OCI-LY3 (cell line): Measurements from ENCODE around the gene UGT1A4.

ENCODE experiments used
- EZH2phosphoT487 ChIP-seq: fragments of 200-600 bp; shearing (Covaris generic); IDR thresholded peaks from 2 replicates; pipeline ENCODE4 v1.6.1; 2018; ENCODE audit warnings: antibody characterized with exemption, mixed run types, low read depth
- TF ChIP-seq, protein P1 (sequence below): fragments of 200-600, 300-600 bp; sonication (generic); IDR thresholded peaks from 2 replicates; pipeline ENCODE4 v1.5.1; 2014; ENCODE audit warnings: antibody characterized with exemption, low read length, low read depth

DNA sequence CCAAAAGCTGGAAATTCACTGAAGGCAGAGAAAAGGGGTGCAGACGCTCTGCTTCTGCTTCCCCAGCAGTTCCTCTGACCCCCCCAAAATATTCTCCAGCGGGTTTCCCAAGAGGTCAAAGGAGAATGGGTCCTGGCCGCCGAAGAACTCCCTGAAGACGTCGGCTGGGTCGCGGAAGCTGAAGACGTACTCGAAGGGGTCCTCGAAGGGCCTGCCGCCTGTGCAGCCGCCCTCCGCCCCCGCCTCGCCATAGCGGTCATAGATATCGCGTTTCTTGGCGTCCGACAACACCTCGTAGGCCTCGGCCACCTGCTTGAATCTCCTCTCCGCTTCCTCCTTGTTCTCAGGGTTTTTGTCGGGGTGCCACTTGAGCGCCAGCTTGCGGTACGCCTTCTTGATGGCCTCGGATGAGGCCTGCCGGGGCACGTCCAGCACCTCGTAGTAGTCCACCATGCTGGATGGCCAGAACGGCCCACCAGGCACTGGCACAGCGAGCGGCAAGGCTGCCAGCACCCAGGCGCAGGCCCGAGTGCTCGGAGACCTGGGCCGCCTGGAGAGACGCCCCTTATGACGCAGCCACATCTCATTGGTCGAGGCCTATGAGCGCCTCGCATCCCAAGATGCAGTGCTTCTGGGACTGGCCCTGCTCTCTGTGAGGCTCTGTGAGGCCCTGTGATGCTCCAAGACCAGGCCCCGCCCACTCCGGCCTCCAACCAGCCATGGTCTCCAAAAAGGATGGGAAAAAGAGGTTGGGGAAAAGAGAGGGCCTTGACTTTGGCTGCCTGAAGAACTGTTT lies 25.1 kb downstream of the UGT1A4 start:
- TF ChIP-seq, protein P1, sequence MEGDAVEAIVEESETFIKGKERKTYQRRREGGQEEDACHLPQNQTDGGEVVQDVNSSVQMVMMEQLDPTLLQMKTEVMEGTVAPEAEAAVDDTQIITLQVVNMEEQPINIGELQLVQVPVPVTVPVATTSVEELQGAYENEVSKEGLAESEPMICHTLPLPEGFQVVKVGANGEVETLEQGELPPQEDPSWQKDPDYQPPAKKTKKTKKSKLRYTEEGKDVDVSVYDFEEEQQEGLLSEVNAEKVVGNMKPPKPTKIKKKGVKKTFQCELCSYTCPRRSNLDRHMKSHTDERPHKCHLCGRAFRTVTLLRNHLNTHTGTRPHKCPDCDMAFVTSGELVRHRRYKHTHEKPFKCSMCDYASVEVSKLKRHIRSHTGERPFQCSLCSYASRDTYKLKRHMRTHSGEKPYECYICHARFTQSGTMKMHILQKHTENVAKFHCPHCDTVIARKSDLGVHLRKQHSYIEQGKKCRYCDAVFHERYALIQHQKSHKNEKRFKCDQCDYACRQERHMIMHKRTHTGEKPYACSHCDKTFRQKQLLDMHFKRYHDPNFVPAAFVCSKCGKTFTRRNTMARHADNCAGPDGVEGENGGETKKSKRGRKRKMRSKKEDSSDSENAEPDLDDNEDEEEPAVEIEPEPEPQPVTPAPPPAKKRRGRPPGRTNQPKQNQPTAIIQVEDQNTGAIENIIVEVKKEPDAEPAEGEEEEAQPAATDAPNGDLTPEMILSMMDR = no peak
- no peak for TF ChIP-seq EZH2phosphoT487
